IMR-90 (cell line): ENCODE measurements around the gene MFAP3L. TPM values are rescaled to one million over a fixed set of nuclear protein-coding genes. Genes with fewer than 3 reads are reported as not detected.

ENCODE experiments used
- ATAC-seq: fragments of 200-7000 bp; cut with Tn5 transposase; 2 replicates; pipeline ENCODE4 v1.9.1; 2020; ENCODE audit warnings: low read depth, mild to moderate bottlenecking, moderate library complexity
- BruUV-seq: library from RNA; stranded (reverse); fragments of 400-500 nt; replicated peaks from 2 replicates; lab custom pipeline; 2021; lab: Mats Ljungman, UMichigan
- CTCF ChIA-PET: fragments of 300-600 bp; formaldehyde crosslinking; extraction: SDS; loops from one replicate; lab custom pipeline; 2021; ENCODE audit warnings: antibody characterized with exemption; lab: Yijun Ruan, JAX
- POLR2A ChIA-PET: fragments of 300-600 bp; sonication (Branson Sonifier 250); formaldehyde crosslinking; loops from one replicate; lab custom pipeline; 2022; ENCODE audit warnings: antibody characterized with exemption; ENCODE audit not compliant: unreplicated experiment; lab: Charles Lee
- DNase-seq: peaks from one replicate; pipeline ENCODE4 v3.0.0; 2013
- H2AFZ ChIP-seq: replicated peaks from 2 replicates; pipeline ENCODE3; 2013; ENCODE audit warnings: low read length, mild to moderate bottlenecking; ENCODE audit not compliant: poor library complexity
- H2AK5ac ChIP-seq: 2 replicates; pipeline ENCODE4 v1.6.1; 2013; ENCODE audit warnings: low read depth, low read length, inconsistent platforms
- H2AK9ac ChIP-seq: replicated peaks from 2 replicates; pipeline ENCODE3; 2013; ENCODE audit warnings: mild to moderate bottlenecking, low read depth, low read length, moderate library complexity; ENCODE audit not compliant: poor library complexity
- H2BK120ac ChIP-seq: 2 replicates; pipeline ENCODE4 v1.6.1; 2013; ENCODE audit warnings: low read depth, low read length, inconsistent platforms
- H2BK15ac ChIP-seq: 3 replicates; pipeline ENCODE4 v1.6.1; 2013; ENCODE audit warnings: low read depth, low read length, inconsistent platforms
- H2BK20ac ChIP-seq: 2 replicates; pipeline ENCODE4 v1.6.1; 2013; ENCODE audit warnings: low read depth, mild to moderate bottlenecking, inconsistent platforms, low read length, moderate library complexity
- H2BK5ac ChIP-seq: 2 replicates; pipeline ENCODE4 v1.6.1; 2013; ENCODE audit warnings: mild to moderate bottlenecking, low read depth, low read length, inconsistent platforms; ENCODE audit not compliant: poor library complexity, severe bottlenecking
- H3K14ac ChIP-seq: replicated peaks from 2 replicates; pipeline ENCODE4 v1.6.1; 2013; ENCODE audit warnings: low read depth, low read length, inconsistent platforms
- H3K18ac ChIP-seq: 2 replicates; pipeline ENCODE4 v1.6.1; 2013; ENCODE audit warnings: low read depth, low read length, control low read depth
- H3K23ac ChIP-seq: 2 replicates; pipeline ENCODE4 v1.6.1; 2013; ENCODE audit warnings: low read depth, low read length, inconsistent platforms
- H3K27ac ChIP-seq: 2 replicates; pipeline ENCODE4 v1.5.1; 2013; ENCODE audit warnings: mild to moderate bottlenecking, control low read depth, low read length; ENCODE audit not compliant: insufficient read depth
- H3K27me3 ChIP-seq: 2 replicates; pipeline ENCODE4 v1.6.1; 2013; ENCODE audit warnings: low read length; ENCODE audit not compliant: control insufficient read depth, insufficient read depth
- H3K36me3 ChIP-seq: 2 replicates; pipeline ENCODE4 v1.6.1; 2013; ENCODE audit warnings: low read length, mixed read lengths; ENCODE audit not compliant: control insufficient read depth, insufficient read depth
- H3K4ac ChIP-seq: 2 replicates; pipeline ENCODE4 v1.6.1; 2013; ENCODE audit warnings: low read depth, low read length, inconsistent platforms
- H3K4me1 ChIP-seq: 2 replicates; pipeline ENCODE4 v1.6.1; 2013; ENCODE audit warnings: low read length, mixed read lengths; ENCODE audit not compliant: control insufficient read depth, insufficient read depth
- H3K4me2 ChIP-seq: 2 replicates; pipeline ENCODE4 v1.6.1; 2013; ENCODE audit warnings: low read depth, mild to moderate bottlenecking, control low read depth, low read length, moderate library complexity
- H3K4me3 ChIP-seq: 2 replicates; pipeline ENCODE4 v1.5.1; 2013; ENCODE audit warnings: low read depth, mild to moderate bottlenecking, control low read depth, low read length, moderate library complexity; ENCODE audit not compliant: insufficient read depth
- H3K56ac ChIP-seq: 2 replicates; pipeline ENCODE4 v1.6.1; 2013; ENCODE audit warnings: low read length, inconsistent platforms; ENCODE audit not compliant: insufficient read depth; ENCODE audit errors: extremely low read depth
- H3K79me1 ChIP-seq, 2 experiments: 2 replicates each; pipeline ENCODE4 v1.6.1; 2013; ENCODE audit warnings: low read length in 2 of 2, inconsistent platforms in 1 of 2, low read depth in 1 of 2
- H3K9ac ChIP-seq: 2 replicates; pipeline ENCODE4 v1.6.1; 2013; ENCODE audit warnings: low read depth, low read length, control low read depth
- H3K9me1 ChIP-seq: 2 replicates; pipeline ENCODE4 v1.6.1; 2013; ENCODE audit warnings: low read length, inconsistent platforms; ENCODE audit not compliant: insufficient read depth
- H3K9me3 ChIP-seq: 2 replicates; pipeline ENCODE4 v1.6.1; 2013; ENCODE audit warnings: low read length; ENCODE audit not compliant: control insufficient read depth, insufficient read depth
- H4K20me1 ChIP-seq: 2 replicates; pipeline ENCODE4 v1.6.1; 2013; ENCODE audit warnings: low read length, inconsistent platforms; ENCODE audit not compliant: insufficient read depth
- H4K5ac ChIP-seq: 2 replicates; pipeline ENCODE4 v1.6.1; 2013; ENCODE audit warnings: mild to moderate bottlenecking, low read depth, low read length, control low read depth
- H4K8ac ChIP-seq, 2 experiments: 2 replicates each; pipeline ENCODE4 v1.6.1; 2013; ENCODE audit warnings: low read depth in 2 of 2, low read length in 2 of 2, control low read depth in 1 of 2, inconsistent platforms in 1 of 2
- H4K91ac ChIP-seq: 2 replicates; pipeline ENCODE4 v1.6.1; 2013; ENCODE audit warnings: low read depth, low read length, inconsistent platforms; ENCODE audit not compliant: insufficient read depth
- BHLHE40 ChIP-seq: fragments of 150-350 bp; IDR thresholded peaks from 2 replicates; pipeline ENCODE4 v1.6.1; 2016; ENCODE audit warnings: mild to moderate bottlenecking, low read depth, low read length
- FOS ChIP-seq: fragments of 150-350 bp; IDR thresholded peaks from 2 replicates; pipeline ENCODE4 v1.6.1; 2016; ENCODE audit warnings: low read depth, low read length
- MAFK ChIP-seq: IDR thresholded peaks from 2 replicates; pipeline ENCODE4 v1.6.1; 2012; ENCODE audit warnings: low read depth, low read length, improper control_type of control experiment
- NFE2L2 ChIP-seq: fragments of 150-350 bp; IDR thresholded peaks from 2 replicates; pipeline ENCODE4 v1.6.1; 2016; ENCODE audit warnings: low read depth, mild to moderate bottlenecking, low read length
- POLR2A ChIP-seq: IDR thresholded peaks from 2 replicates; pipeline ENCODE4 v1.6.1; 2012; ENCODE audit warnings: mild to moderate bottlenecking, low read depth, low read length
- RFX5 ChIP-seq: IDR thresholded peaks from 2 replicates; pipeline ENCODE4 v1.8.0; 2012; ENCODE audit warnings: low read depth, mild to moderate bottlenecking, low read length, moderate library complexity
- SMC3 ChIP-seq: fragments of 150-350 bp; IDR thresholded peaks from 2 replicates; pipeline ENCODE4 v1.6.1; 2016; ENCODE audit warnings: low read depth, mild to moderate bottlenecking, antibody characterized with exemption, low read length, moderate library complexity
- WGBS, 2 experiments: methylation state at CpG; one replicate each; pipeline versions ENCODE4 v1.1.5 to v1.1.7; 2013; ENCODE audit warnings: missing lambda C conversion rate in 2 of 2; ENCODE audit not compliant: insufficient read length in 1 of 2; ENCODE audit errors: extremely low coverage in 2 of 2; 5-methylcytosine and 5-hydroxymethylcytosine counted together
- dilution Hi-C: fragments of 300-500 bp; cut with HindIII; formaldehyde crosslinking; loops from one replicate; pipeline ENCODE4 v1.14.3; 2018; ENCODE audit warnings: low sequenced_read_pairs; ENCODE audit not compliant: unreplicated experiment
- in situ Hi-C: fragments of 300-500 bp; cut with MboI; formaldehyde crosslinking; loops from 3 replicates; pipeline ENCODE4 v1.14.3; 2019; ENCODE audit warnings: low sequenced_read_pairs, inconsistent platforms, mixed read lengths
- intact Hi-C: fragments of 100-400 bp; cut with micrococcal nuclease; formaldehyde crosslinking; loops from 2 replicates; pipeline ENCODE4 v1.10.0; 2022
- polyA plus RNA-seq, 3 experiments: library from polyadenylated mRNA; depleted of rRNA; stranded (reverse); fragments of >200 nt; gene quantifications; 2 replicates each; pipeline ENCODE4 v1.2.3, GENCODE V29; 2012; ENCODE audit warnings: low replicate concordance in 1 of 3
- total RNA-seq: library from RNA; depleted of rRNA; stranded (reverse); fragments of >200 nt; gene quantifications from 2 replicates; pipeline ENCODE4 v1.2.3, GENCODE V29; 2012
- TF ChIP-seq, protein P1 (sequence below): conservative IDR thresholded peaks from 2 replicates; pipeline ENCODE4 v1.5.1; 2012; ENCODE audit warnings: mild to moderate bottlenecking, low read depth, low read length, improper control_type of control experiment
- TF ChIP-seq, protein P2 (sequence below): fragments of 150-350 bp; IDR thresholded peaks from 2 replicates; pipeline ENCODE4 v1.6.1; 2016; ENCODE audit warnings: low read depth, mild to moderate bottlenecking, low read length, moderate library complexity, borderline replicate concordance
- TF ChIP-seq, protein P3 (sequence below): fragments of 150-350 bp; IDR thresholded peaks from 2 replicates; pipeline ENCODE4 v1.6.1; 2017; ENCODE audit warnings: mild to moderate bottlenecking, antibody characterized with exemption, low read length, low read depth

Gene MFAP3L
- total and polyA plus RNA-seq, 2 of the 4 experiments (the other 2 are of a cell fraction), result 0.22 to 0.36 TPM

DNA sequence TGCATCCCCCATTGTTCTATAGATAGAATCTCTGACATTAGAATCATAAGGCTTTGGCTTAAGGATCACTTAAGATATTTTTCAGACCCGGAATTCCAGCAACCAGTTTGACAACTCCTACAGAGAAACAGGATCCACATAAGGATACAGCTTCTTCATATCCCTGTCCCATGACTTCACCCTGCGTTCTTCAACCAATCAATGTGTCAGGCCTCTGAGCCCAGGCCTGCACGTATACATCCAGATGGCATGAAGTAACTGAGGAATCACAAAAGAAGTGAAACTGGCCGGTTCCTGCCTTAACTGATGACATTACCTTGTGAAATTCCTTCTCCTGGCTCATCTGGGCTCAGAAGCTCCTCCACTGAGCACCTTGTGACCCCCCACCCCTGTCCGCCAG is 85.1 kb downstream of the MFAP3L start:
- no peak overlapping the region for H3K4me3 ChIP-seq
- H2BK15ac ChIP-seq, result no peak overlapping the region
- no peak overlapping the region for H4K5ac ChIP-seq
- 70% methylated on average over 3 of the region's 5 CpGs; no CpG with 5 or more reads in 1 of the 2 experiments for WGBS, 2 experiments
- H2BK120ac ChIP-seq, result no peak overlapping the region
- ATAC-seq (no peak), DNase-seq (no peak)
- in situ Hi-C loops, result no loop called here
- H3K4me2 ChIP-seq, result no peak overlapping the region
- no peak overlapping the region for H3K9ac ChIP-seq
- no peak overlapping the region for H3K56ac ChIP-seq
- dilution Hi-C loops, result no loop called here
- intact Hi-C loops, result no loop called here
- H3K9me3 ChIP-seq, result no peaks in the 10 kb centered on the region
- POLR2A ChIA-PET, result no interaction called here
- no peak overlapping the region for H4K91ac ChIP-seq
- no peaks in the 10 kb centered on the region for H3K9me1 ChIP-seq
- H3K4me1 ChIP-seq, result no peaks in the 10 kb centered on the region
- H3K27me3 ChIP-seq, result no peaks in the 10 kb centered on the region
- H3K18ac ChIP-seq, result no peak overlapping the region
- TF ChIP-seq BHLHE40 (no peak), POLR2A (no peak), FOS (no peak), RFX5 (no peak), NFE2L2 (no peak), MAFK (no peak), SMC3 (no peak)
- TF ChIP-seq, protein P1, sequence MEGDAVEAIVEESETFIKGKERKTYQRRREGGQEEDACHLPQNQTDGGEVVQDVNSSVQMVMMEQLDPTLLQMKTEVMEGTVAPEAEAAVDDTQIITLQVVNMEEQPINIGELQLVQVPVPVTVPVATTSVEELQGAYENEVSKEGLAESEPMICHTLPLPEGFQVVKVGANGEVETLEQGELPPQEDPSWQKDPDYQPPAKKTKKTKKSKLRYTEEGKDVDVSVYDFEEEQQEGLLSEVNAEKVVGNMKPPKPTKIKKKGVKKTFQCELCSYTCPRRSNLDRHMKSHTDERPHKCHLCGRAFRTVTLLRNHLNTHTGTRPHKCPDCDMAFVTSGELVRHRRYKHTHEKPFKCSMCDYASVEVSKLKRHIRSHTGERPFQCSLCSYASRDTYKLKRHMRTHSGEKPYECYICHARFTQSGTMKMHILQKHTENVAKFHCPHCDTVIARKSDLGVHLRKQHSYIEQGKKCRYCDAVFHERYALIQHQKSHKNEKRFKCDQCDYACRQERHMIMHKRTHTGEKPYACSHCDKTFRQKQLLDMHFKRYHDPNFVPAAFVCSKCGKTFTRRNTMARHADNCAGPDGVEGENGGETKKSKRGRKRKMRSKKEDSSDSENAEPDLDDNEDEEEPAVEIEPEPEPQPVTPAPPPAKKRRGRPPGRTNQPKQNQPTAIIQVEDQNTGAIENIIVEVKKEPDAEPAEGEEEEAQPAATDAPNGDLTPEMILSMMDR, result no peak
- TF ChIP-seq, protein P2, sequence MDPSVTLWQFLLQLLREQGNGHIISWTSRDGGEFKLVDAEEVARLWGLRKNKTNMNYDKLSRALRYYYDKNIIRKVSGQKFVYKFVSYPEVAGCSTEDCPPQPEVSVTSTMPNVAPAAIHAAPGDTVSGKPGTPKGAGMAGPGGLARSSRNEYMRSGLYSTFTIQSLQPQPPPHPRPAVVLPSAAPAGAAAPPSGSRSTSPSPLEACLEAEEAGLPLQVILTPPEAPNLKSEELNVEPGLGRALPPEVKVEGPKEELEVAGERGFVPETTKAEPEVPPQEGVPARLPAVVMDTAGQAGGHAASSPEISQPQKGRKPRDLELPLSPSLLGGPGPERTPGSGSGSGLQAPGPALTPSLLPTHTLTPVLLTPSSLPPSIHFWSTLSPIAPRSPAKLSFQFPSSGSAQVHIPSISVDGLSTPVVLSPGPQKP, result no peak
- TF ChIP-seq, protein P3, sequence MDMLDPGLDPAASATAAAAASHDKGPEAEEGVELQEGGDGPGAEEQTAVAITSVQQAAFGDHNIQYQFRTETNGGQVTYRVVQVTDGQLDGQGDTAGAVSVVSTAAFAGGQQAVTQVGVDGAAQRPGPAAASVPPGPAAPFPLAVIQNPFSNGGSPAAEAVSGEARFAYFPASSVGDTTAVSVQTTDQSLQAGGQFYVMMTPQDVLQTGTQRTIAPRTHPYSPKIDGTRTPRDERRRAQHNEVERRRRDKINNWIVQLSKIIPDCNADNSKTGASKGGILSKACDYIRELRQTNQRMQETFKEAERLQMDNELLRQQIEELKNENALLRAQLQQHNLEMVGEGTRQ, result no peak
- no peak overlapping the region for H2AFZ ChIP-seq
- no peaks in the 10 kb centered on the region for H4K20me1 ChIP-seq
- no peak overlapping the region for H2BK5ac ChIP-seq
- H3K36me3 ChIP-seq, result no peaks in the 10 kb centered on the region
- no peak overlapping the region for H2AK5ac ChIP-seq
- H3K79me1 ChIP-seq, result no peaks in the 10 kb centered on the region
- H3K14ac ChIP-seq, result no peak overlapping the region
- BruUV-seq, result no TSS peak
- no peak overlapping the region for H3K4ac ChIP-seq
- no peak overlapping the region for H4K8ac ChIP-seq
- H2BK20ac ChIP-seq, result no peak overlapping the region
- no peak overlapping the region for H3K23ac ChIP-seq
- no peak overlapping the region for H2AK9ac ChIP-seq
- H3K27ac ChIP-seq, result no peak overlapping the region
- CTCF ChIA-PET, result interaction anchor here (0.5 kb wide), 1 partner anchor 32 kb away, joined by 3 read pairs; no protein-coding TSS in a partner anchor
